DND-41 (cell line): ENCODE measurements around the gene PKN3.
"Not testable (repeated sequence)": the region's sequence is repeated elsewhere in the genome, so short reads cannot be mapped to it uniquely, and the experiment has no call there.

Source experiments
- ATAC-seq: fragments of 200-7000 bp; cut with Tn5 transposase; 3 replicates; pipeline ENCODE4 v1.9.1; 2021; ENCODE audit warnings: low read depth; ENCODE audit not compliant: insufficient read depth
- DNase-seq: peaks from one replicate; pipeline ENCODE4 v3.0.0-alpha.2; 2020
- H2AFZ ChIP-seq: 2 replicates; pipeline ENCODE4 v1.6.0; 2012; ENCODE audit warnings: low read depth, low read length
- H3K27ac ChIP-seq: 2 replicates; pipeline ENCODE4 v1.5.1; 2012; ENCODE audit warnings: low read length, inconsistent platforms
- H3K27me3 ChIP-seq: fragments of 200-600 bp; sonication (generic); 2 replicates; pipeline ENCODE4 v1.6.0; 2012; ENCODE audit warnings: low read length, mild to moderate bottlenecking, inconsistent platforms; ENCODE audit not compliant: insufficient read depth, poor library complexity
- H3K36me3 ChIP-seq: 2 replicates; pipeline ENCODE4 v1.5.1; 2012; ENCODE audit warnings: low read length, inconsistent platforms; ENCODE audit not compliant: insufficient read depth
- H3K4me1 ChIP-seq: 2 replicates; pipeline ENCODE4 v1.5.1; 2012; ENCODE audit warnings: mild to moderate bottlenecking, low read length; ENCODE audit not compliant: insufficient read depth
- H3K4me2 ChIP-seq: 2 replicates; pipeline ENCODE4 v1.6.0; 2012; ENCODE audit warnings: mild to moderate bottlenecking, moderate library complexity, low read length, inconsistent platforms; ENCODE audit not compliant: insufficient read depth
- H3K4me3 ChIP-seq, 2 experiments: fragments of 200-600 bp in 1 of 2; shearing (Covaris generic) in 1 of 2; 2 replicates each; pipeline ENCODE4 v1.5.1; 2012 to 2016; ENCODE audit warnings: inconsistent platforms in 2 of 2, low read length in 2 of 2, mild to moderate bottlenecking in 2 of 2, low read depth in 1 of 2, moderate library complexity in 1 of 2
- H3K79me2 ChIP-seq: 2 replicates; pipeline ENCODE4 v1.6.0; 2012; ENCODE audit warnings: low read length, inconsistent platforms; ENCODE audit not compliant: insufficient read depth
- H3K9ac ChIP-seq: 2 replicates; pipeline ENCODE4 v1.6.0; 2012; ENCODE audit warnings: low read depth, mild to moderate bottlenecking, inconsistent platforms, low read length, moderate library complexity
- H3K9me3 ChIP-seq: 2 replicates; pipeline ENCODE4 v1.5.1; 2012; ENCODE audit warnings: low read length, moderate library complexity, mild to moderate bottlenecking, inconsistent platforms; ENCODE audit not compliant: insufficient read depth, severe bottlenecking
- H4K20me1 ChIP-seq: 2 replicates; pipeline ENCODE4 v1.6.0; 2012; ENCODE audit warnings: low read length; ENCODE audit not compliant: insufficient read depth
- EZH2 ChIP-seq: IDR thresholded peaks from 3 replicates; pipeline ENCODE4 v1.6.1; 2012; ENCODE audit warnings: borderline replicate concordance, low read depth, mild to moderate bottlenecking, moderate library complexity, low read length, inconsistent platforms; ENCODE audit not compliant: severe bottlenecking
- TF ChIP-seq, protein P1 (sequence below): IDR thresholded peaks from 2 replicates; pipeline ENCODE4 v1.5.1; 2012; ENCODE audit warnings: borderline replicate concordance, low read length, moderate library complexity, mild to moderate bottlenecking; ENCODE audit not compliant: poor library complexity, severe bottlenecking; ENCODE audit errors: extremely low read depth

The PKN3 gene

DNA sequence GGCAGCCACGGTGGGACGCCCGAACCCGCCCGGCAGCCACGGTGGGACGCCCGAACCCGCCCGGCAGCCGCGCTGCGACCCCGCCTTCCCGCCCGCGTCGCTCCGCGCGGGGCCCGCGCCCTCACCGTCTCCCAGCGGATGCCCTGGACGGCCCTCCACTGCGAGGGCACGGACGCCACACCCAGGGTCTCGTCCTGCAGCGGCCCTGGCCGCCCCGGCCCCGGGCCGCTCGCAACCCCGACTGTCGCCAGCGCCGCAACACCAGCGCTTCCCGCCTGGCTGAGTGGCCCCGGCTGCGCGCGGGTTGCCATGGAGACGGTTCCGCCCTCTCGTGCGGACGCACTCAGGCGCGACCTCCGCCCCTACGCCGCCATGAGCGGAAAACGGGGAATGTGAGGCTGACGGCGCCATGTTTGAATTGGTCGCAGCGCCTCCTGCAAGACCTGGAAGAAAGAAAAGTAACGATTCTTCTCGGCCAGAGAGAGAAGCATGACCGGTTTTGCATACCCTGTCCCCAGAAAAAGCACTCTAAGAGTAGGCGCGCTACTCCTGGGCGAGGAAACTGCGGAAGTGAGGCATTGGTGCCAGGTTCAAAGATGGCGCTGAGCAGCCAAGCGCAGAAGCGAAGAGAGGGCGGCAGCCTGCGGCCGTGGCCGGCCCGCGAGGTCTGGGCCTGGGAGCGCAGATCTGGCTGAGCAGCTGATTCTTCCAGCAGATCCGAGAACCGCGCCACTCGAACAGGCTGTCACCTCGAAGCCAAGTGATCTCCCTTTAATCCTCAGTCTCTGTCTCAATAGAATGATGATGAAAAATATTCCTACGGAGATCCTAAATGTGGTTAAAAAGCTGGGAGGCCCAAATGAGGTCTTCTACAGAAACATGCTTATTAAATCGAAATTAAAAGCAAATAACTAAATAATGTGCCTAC is 45.6 kb upstream of the PKN3 start, which contains the start of gene DYNC2I2:
Gene DYNC2I2, minus strand, starts transcription at position 432 of the 928 bp plus-strand sequence. Its CDS starts 121 bp downstream, at position 311.
- H3K4me3 ChIP-seq, result peak within 1 kb of the TSS; percentile 32 to 74; a peak in 3 of 4 replicates
- H3K27ac ChIP-seq, result peak within 1 kb of the TSS; percentile 100
- ATAC-seq (peak; percentile 94), DNase-seq (peak; percentile 94)
- H3K36me3 ChIP-seq, result peaks cover 5% of the 10 kb centered on the region; the same call in 1 of the 2 replicates
- no peak for TF ChIP-seq EZH2
- TF ChIP-seq, protein P1, sequence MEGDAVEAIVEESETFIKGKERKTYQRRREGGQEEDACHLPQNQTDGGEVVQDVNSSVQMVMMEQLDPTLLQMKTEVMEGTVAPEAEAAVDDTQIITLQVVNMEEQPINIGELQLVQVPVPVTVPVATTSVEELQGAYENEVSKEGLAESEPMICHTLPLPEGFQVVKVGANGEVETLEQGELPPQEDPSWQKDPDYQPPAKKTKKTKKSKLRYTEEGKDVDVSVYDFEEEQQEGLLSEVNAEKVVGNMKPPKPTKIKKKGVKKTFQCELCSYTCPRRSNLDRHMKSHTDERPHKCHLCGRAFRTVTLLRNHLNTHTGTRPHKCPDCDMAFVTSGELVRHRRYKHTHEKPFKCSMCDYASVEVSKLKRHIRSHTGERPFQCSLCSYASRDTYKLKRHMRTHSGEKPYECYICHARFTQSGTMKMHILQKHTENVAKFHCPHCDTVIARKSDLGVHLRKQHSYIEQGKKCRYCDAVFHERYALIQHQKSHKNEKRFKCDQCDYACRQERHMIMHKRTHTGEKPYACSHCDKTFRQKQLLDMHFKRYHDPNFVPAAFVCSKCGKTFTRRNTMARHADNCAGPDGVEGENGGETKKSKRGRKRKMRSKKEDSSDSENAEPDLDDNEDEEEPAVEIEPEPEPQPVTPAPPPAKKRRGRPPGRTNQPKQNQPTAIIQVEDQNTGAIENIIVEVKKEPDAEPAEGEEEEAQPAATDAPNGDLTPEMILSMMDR, result no peak
- peaks cover 28% of the 10 kb centered on the region for H3K79me2 ChIP-seq
- H2AFZ ChIP-seq, result peak within 1 kb of the TSS; percentile 86
- H4K20me1 ChIP-seq, result no peaks in the 10 kb centered on the region
- no peaks in the 10 kb centered on the region for H3K9me3 ChIP-seq
- H3K9ac ChIP-seq, result peak within 1 kb of the TSS; percentile 80
- H3K27me3 ChIP-seq, result no peaks in the 10 kb centered on the region
- peaks cover 27% of the 10 kb centered on the region for H3K4me1 ChIP-seq
- peak within 1 kb of the TSS; percentile 60 for H3K4me2 ChIP-seq

- Histone ChIP-seq H3K27ac (peak overlapping the region; percentile 100), H3K36me3 (peaks cover 5% of the 10 kb centered on the region; the same call in 1 of the 2 replicates), H2AFZ (peak overlapping the region; percentile 86), H3K4me2 (peak overlapping the region; percentile 60), H3K4me3 (peak overlapping the region; percentile 32 to 74; a peak in 3 of 4 replicates), H3K9ac (peak overlapping the region; percentile 80), H4K20me1 (no peaks in the 10 kb centered on the region), H3K4me1 (peaks cover 27% of the 10 kb centered on the region), H3K27me3 (no peaks in the 10 kb centered on the region), H3K9me3 (no peaks in the 10 kb centered on the region), H3K79me2 (peaks cover 26% of the 10 kb centered on the region)
- DNase-seq (no peak), ATAC-seq (no peak)
- TF ChIP-seq, protein P1, result no peak
- no peak for TF ChIP-seq EZH2
Observed at GRCh38 chr9:128657344-128657704, 45.0 kb upstream of the PKN3 start.

GRCh38 chr9:128657796-128658195 is 44.5 kb upstream of the PKN3 start:
- Histone ChIP-seq H3K27me3 (no peaks in the 10 kb centered on the region), H2AFZ (peak overlapping the region; percentile 86), H3K27ac (peak overlapping the region; percentile 100; the same call in 1 of the 2 replicates), H3K79me2 (peaks cover 26% of the 10 kb centered on the region), H3K9ac (no peak overlapping the region), H4K20me1 (no peaks in the 10 kb centered on the region), H3K4me2 (no peak overlapping the region; the same call in 1 of the 2 replicates), H3K4me3 (no peak overlapping the region), H3K9me3 (no peaks in the 10 kb centered on the region), H3K4me1 (peaks cover 27% of the 10 kb centered on the region), H3K36me3 (peaks cover 5% of the 10 kb centered on the region; the same call in 1 of the 2 replicates)
- TF ChIP-seq EZH2, result no peak
- TF ChIP-seq, protein P1, result no peak
- DNase-seq (no peak), ATAC-seq (no peak)

GRCh38 chr9:128666481-128666941 is 35.8 kb upstream of the PKN3 start:
- not testable (repeated sequence) for H4K20me1 ChIP-seq

More at GRCh38 chr9:128666481-128666941, 35.8 kb upstream of the PKN3 start:
- H3K4me3 ChIP-seq, H3K4me1 ChIP-seq, H3K9ac ChIP-seq, H2AFZ ChIP-seq, H3K4me2 ChIP-seq, H3K9me3 ChIP-seq, H3K36me3 ChIP-seq, ATAC-seq, DNase-seq, H3K79me2 ChIP-seq, H3K27ac ChIP-seq, H3K27me3 ChIP-seq: not testable (repeated sequence)
